Astrocyte (in vitro differentiated cells and primary cell): ENCODE results near the gene IER2.

Experiments
- CTCF ChIP-seq: IDR thresholded peaks from 2 replicates; pipeline ENCODE4 v1.5.1; 2011; ENCODE audit warnings: low read depth, mild to moderate bottlenecking, inconsistent platforms, low read length, moderate library complexity; ENCODE audit not compliant: insufficient read depth
- EZH2 ChIP-seq: IDR thresholded peaks from 2 replicates; pipeline ENCODE4 v1.6.1; 2012; ENCODE audit warnings: mild to moderate bottlenecking, low read length, inconsistent platforms; ENCODE audit not compliant: insufficient read depth

GRCh38 chr19:13122980-13123957 lies 26.9 kb upstream of the IER2 start:
- TF ChIP-seq CTCF (no peak), EZH2 (no peak)
